ENCODE measurements around the gene VIL1. TPM values are rescaled to one million over a fixed set of nuclear protein-coding genes. Genes with fewer than 3 reads are reported as not detected.
A peak's percentile ranks its signal among the peaks of the same experiment; 100 is the strongest.

VIL1 gene
- total and polyA plus RNA-seq, 2 of the 13 experiments (the other 11 are each of a cell fraction or from before 2014, with no cell fraction given) = 287 to 301 TPM

DNA sequence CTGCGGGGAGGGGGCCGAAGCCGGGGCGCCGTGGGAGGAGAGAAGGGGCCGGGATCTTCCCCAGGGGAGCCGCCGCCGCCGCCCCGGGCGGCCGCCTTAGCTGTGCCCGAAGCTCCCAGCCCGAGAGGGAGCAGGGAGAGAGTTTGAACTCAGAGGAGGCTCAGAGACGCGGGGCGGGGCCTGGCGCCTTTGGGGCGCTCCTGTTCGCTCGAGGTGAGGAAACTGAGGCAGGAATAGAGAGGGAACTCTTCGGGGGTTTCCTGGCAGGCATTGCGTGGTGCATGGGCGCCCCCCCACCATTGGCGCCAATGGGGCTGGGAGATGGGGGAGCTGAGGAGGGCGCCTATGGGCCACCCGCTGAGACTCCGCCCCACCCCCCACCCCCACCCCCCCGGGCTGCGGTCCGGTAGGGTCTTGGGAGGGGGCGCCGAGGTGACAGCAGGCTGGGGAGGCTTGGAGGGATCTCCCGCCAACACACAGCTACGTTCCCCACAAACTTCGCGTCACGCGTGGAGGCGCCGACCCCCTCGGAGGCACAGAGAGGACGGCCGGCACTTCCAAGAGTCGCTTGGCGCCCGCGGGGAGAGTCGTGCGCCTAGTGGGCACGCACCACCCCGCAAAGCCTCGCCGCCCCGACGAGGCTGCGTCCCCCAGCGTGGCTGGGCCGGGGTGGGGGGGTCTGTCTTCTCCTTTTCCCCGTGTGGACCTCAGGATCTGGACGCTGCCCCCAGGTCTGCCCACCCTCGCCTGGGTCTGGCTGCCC lies 18.6 kb upstream of the VIL1 start (continued):
- TF ChIP-seq, protein P1, sequence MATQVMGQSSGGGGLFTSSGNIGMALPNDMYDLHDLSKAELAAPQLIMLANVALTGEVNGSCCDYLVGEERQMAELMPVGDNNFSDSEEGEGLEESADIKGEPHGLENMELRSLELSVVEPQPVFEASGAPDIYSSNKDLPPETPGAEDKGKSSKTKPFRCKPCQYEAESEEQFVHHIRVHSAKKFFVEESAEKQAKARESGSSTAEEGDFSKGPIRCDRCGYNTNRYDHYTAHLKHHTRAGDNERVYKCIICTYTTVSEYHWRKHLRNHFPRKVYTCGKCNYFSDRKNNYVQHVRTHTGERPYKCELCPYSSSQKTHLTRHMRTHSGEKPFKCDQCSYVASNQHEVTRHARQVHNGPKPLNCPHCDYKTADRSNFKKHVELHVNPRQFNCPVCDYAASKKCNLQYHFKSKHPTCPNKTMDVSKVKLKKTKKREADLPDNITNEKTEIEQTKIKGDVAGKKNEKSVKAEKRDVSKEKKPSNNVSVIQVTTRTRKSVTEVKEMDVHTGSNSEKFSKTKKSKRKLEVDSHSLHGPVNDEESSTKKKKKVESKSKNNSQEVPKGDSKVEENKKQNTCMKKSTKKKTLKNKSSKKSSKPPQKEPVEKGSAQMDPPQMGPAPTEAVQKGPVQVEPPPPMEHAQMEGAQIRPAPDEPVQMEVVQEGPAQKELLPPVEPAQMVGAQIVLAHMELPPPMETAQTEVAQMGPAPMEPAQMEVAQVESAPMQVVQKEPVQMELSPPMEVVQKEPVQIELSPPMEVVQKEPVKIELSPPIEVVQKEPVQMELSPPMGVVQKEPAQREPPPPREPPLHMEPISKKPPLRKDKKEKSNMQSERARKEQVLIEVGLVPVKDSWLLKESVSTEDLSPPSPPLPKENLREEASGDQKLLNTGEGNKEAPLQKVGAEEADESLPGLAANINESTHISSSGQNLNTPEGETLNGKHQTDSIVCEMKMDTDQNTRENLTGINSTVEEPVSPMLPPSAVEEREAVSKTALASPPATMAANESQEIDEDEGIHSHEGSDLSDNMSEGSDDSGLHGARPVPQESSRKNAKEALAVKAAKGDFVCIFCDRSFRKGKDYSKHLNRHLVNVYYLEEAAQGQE (IDR thresholded peaks at IDR 0.05; ENCODE audit: borderline replicate concordance in 1 of 2, low read depth in 1 of 2, low read length in 2 of 2) = peak in 1 of 2 experiments; percentile 61; a peak in 1 of 4 replicates
- TF ChIP-seq AGO1 (IDR thresholded peaks at IDR 0.05; ENCODE audit: low read depth, low read length, poor library complexity, severe bottlenecking) = peak; percentile 75
- TF ChIP-seq, protein P2, sequence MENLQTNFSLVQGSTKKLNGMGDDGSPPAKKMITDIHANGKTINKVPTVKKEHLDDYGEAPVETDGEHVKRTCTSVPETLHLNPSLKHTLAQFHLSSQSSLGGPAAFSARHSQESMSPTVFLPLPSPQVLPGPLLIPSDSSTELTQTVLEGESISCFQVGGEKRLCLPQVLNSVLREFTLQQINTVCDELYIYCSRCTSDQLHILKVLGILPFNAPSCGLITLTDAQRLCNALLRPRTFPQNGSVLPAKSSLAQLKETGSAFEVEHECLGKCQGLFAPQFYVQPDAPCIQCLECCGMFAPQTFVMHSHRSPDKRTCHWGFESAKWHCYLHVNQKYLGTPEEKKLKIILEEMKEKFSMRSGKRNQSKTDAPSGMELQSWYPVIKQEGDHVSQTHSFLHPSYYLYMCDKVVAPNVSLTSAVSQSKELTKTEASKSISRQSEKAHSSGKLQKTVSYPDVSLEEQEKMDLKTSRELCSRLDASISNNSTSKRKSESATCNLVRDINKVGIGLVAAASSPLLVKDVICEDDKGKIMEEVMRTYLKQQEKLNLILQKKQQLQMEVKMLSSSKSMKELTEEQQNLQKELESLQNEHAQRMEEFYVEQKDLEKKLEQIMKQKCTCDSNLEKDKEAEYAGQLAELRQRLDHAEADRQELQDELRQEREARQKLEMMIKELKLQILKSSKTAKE (CRISPR knock-in tag; IDR thresholded peaks at IDR 0.05; ENCODE audit: borderline replicate concordance) = peak; percentile 80; the same call in 1 of the 2 replicates
- TF ChIP-seq, protein P3, sequence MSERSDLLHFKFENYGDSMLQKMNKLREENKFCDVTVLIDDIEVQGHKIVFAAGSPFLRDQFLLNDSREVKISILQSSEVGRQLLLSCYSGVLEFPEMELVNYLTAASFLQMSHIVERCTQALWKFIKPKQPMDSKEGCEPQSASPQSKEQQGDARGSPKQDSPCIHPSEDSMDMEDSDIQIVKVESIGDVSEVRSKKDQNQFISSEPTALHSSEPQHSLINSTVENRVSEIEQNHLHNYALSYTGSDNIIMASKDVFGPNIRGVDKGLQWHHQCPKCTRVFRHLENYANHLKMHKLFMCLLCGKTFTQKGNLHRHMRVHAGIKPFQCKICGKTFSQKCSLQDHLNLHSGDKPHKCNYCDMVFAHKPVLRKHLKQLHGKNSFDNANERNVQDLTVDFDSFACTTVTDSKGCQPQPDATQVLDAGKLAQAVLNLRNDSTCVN (CRISPR knock-in tag; IDR thresholded peaks at IDR 0.05; ENCODE audit: borderline replicate concordance) = peak; percentile 30; the same call in 1 of the 2 replicates
- no peak for TF ChIP-seq ATF7-NPFF (CRISPR knock-in tag; IDR thresholded peaks at IDR 0.05; ENCODE audit: low read depth)
- TF ChIP-seq, protein P4, sequence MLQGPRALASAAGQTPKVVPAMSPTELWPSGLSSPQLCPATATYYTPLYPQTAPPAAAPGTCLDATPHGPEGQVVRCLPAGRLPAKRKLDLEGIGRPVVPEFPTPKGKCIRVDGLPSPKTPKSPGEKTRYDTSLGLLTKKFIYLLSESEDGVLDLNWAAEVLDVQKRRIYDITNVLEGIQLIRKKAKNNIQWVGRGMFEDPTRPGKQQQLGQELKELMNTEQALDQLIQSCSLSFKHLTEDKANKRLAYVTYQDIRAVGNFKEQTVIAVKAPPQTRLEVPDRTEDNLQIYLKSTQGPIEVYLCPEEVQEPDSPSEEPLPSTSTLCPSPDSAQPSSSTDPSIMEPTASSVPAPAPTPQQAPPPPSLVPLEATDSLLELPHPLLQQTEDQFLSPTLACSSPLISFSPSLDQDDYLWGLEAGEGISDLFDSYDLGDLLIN (CRISPR knock-in tag; IDR thresholded peaks at IDR 0.05; ENCODE audit: borderline replicate concordance) = no peak
- no peak for TF ChIP-seq ZNF34 (CRISPR knock-in tag; IDR thresholded peaks at IDR 0.05; ENCODE audit: borderline replicate concordance)
- no peak for TF ChIP-seq TRIM24 (CRISPR knock-in tag; IDR thresholded peaks at IDR 0.05)
- TF ChIP-seq, protein P5, sequence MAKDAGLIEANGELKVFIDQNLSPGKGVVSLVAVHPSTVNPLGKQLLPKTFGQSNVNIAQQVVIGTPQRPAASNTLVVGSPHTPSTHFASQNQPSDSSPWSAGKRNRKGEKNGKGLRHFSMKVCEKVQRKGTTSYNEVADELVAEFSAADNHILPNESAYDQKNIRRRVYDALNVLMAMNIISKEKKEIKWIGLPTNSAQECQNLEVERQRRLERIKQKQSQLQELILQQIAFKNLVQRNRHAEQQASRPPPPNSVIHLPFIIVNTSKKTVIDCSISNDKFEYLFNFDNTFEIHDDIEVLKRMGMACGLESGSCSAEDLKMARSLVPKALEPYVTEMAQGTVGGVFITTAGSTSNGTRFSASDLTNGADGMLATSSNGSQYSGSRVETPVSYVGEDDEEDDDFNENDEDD (CRISPR knock-in tag; IDR thresholded peaks at IDR 0.05; ENCODE audit: borderline replicate concordance) = 0 out of 2 replicates have a peak, but pooled peaks have one; percentile 43
- TF ChIP-seq CHD2 (IDR thresholded peaks at IDR 0.05; ENCODE audit: low read depth, low read length) = peak; percentile 12; the same call in 1 of the 2 replicates
- 0 out of 2 replicates have a peak, but pooled peaks have one; percentile 15 for TF ChIP-seq TSC22D2 (CRISPR knock-in tag; IDR thresholded peaks at IDR 0.05; ENCODE audit: borderline replicate concordance)
- 0 out of 2 replicates have a peak, but pooled peaks have one; percentile 83 for TF ChIP-seq ZSCAN31 (CRISPR knock-in tag; IDR thresholded peaks at IDR 0.05; ENCODE audit: low read depth)
- no peak for TF ChIP-seq ZNF644 (CRISPR knock-in tag; IDR thresholded peaks at IDR 0.05; ENCODE audit: low read depth)
- TF ChIP-seq, protein P6, sequence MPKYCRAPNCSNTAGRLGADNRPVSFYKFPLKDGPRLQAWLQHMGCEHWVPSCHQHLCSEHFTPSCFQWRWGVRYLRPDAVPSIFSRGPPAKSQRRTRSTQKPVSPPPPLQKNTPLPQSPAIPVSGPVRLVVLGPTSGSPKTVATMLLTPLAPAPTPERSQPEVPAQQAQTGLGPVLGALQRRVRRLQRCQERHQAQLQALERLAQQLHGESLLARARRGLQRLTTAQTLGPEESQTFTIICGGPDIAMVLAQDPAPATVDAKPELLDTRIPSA (CRISPR knock-in tag; IDR thresholded peaks at IDR 0.05; ENCODE audit: borderline replicate concordance) = no peak; the same call in 1 of the 2 replicates

All from HepG2 (cell line).